GM18502 (cell line): ENCODE measurements around the gene ZNF486.
"Not testable (repeated sequence)": the region's sequence is repeated elsewhere in the genome, so short reads cannot be mapped to it uniquely, and the experiment has no call there.

Source experiments
- ATAC-seq: cut with Tn5 transposase; IDR thresholded peaks from one replicate; pipeline ENCODE4 v1.9.1; 2021; ENCODE audit warnings: mild to moderate bottlenecking; ENCODE audit not compliant: unreplicated experiment, poor library complexity

ZNF486 gene

GRCh38 chr19:20167020-20167644 lies at the start of gene ZNF486:
ZNF486 (plus strand) TSS chr19:20167214; CDS start chr19:20167331, 117 bp downstream.
- peak; percentile 91 for ATAC-seq

GRCh38 chr19:20118064-20118839 lies 48.8 kb upstream of the ZNF486 start:
- ATAC-seq: not testable (repeated sequence)

GRCh38 chr19:20124879-20125278 lies 42.1 kb upstream of the ZNF486 start:
- ATAC-seq: no peak

- not testable (repeated sequence) for ATAC-seq
These were observed 34.1 kb upstream of the ZNF486 start for GRCh38 chr19:20132933-20133332.

- ATAC-seq: not testable (repeated sequence)
These were observed 29.3 kb upstream of the ZNF486 start for GRCh38 chr19:20137714-20138113.

GRCh38 chr19:20151617-20152145 lies 15.3 kb upstream of the ZNF486 start:
- no peak for ATAC-seq

- ATAC-seq: not testable (repeated sequence)
These were observed 14.5 kb upstream of the ZNF486 start for GRCh38 chr19:20152506-20152905.

- ATAC-seq: no peak
These were observed 13.7 kb upstream of the ZNF486 start for GRCh38 chr19:20153281-20153680.

- no peak for ATAC-seq
These were observed 12.4 kb upstream of the ZNF486 start for GRCh38 chr19:20154636-20155035.

GRCh38 chr19:20162821-20163220 lies 4.2 kb upstream of the ZNF486 start:
- no peak for ATAC-seq

GRCh38 chr19:20164456-20164855 lies 2.6 kb upstream of the ZNF486 start:
- ATAC-seq: no peak

GRCh38 chr19:20165971-20166592 lies 932 bp upstream of the ZNF486 start:
- no peak for ATAC-seq

- ATAC-seq: no peak
These were observed 673 bp downstream of the ZNF486 start for GRCh38 chr19:20167651-20168122.

- no peak for ATAC-seq
These were observed 4.3 kb downstream of the ZNF486 start for GRCh38 chr19:20171285-20171684.

- ATAC-seq: not testable (repeated sequence)
These were observed 8.8 kb downstream of the ZNF486 start for GRCh38 chr19:20175848-20176247.

GRCh38 chr19:20179956-20180355 lies 12.9 kb downstream of the ZNF486 start:
- ATAC-seq: not testable (repeated sequence)

- no peak for ATAC-seq
These were observed 15.3 kb downstream of the ZNF486 start for GRCh38 chr19:20182222-20182785.

GRCh38 chr19:20186174-20186573 lies 19.2 kb downstream of the ZNF486 start:
- no peak for ATAC-seq

- ATAC-seq: no peak
These were observed 30.7 kb downstream of the ZNF486 start for GRCh38 chr19:20197747-20198146.

GRCh38 chr19:20209051-20209450 lies 42.0 kb downstream of the ZNF486 start:
- no peak for ATAC-seq

- ATAC-seq: not testable (repeated sequence)
These were observed 47.4 kb downstream of the ZNF486 start for GRCh38 chr19:20214366-20214765.
